MM.1S (cell line): ENCODE data around the gene MSANTD2.
A peak's percentile ranks its signal among the peaks of the same experiment; 100 is the strongest.

Source experiments
- DNase-seq: peaks from one replicate; pipeline ENCODE4 v3.0.0-alpha.2; 2015
- H2AFZ ChIP-seq: fragments of 300-600 bp; sonication (generic); 2 replicates; pipeline ENCODE4 v1.6.0; 2016; ENCODE audit warnings: antibody characterized with exemption, low read length
- H3F3A ChIP-seq: fragments of 300-600 bp; sonication (generic); 2 replicates; pipeline ENCODE4 v1.6.1; 2016; ENCODE audit warnings: mild to moderate bottlenecking, antibody characterized with exemption, low read length, moderate library complexity, mixed read lengths; ENCODE audit not compliant: insufficient read depth
- H3K27ac ChIP-seq: fragments of 300-600 bp; sonication (generic); 2 replicates; pipeline ENCODE4 v1.5.1; 2016; ENCODE audit warnings: mild to moderate bottlenecking, low read length
- H3K27me3 ChIP-seq: fragments of 300-600 bp; sonication (generic); replicated peaks from 2 replicates; pipeline ENCODE4 v1.6.0; 2016; ENCODE audit warnings: low read length; ENCODE audit not compliant: insufficient read depth
- H3K36me3 ChIP-seq: fragments of 300-600 bp; sonication (generic); replicated peaks from 2 replicates; pipeline ENCODE4 v1.6.1; 2016; ENCODE audit warnings: mild to moderate bottlenecking, low read length, mixed read lengths; ENCODE audit not compliant: insufficient read depth
- H3K4me1 ChIP-seq: fragments of 300-600 bp; sonication (generic); 2 replicates; pipeline ENCODE4 v1.6.1; 2016; ENCODE audit warnings: low read length, mixed read lengths
- H3K4me2 ChIP-seq: fragments of 300-600 bp; sonication (generic); 2 replicates; pipeline ENCODE4 v1.6.0; 2016; ENCODE audit warnings: low read depth, low read length
- H3K4me3 ChIP-seq: fragments of 300-600 bp; sonication (generic); 2 replicates; pipeline ENCODE4 v1.5.1; 2016; ENCODE audit warnings: low read length, mixed read lengths
- H3K79me2 ChIP-seq: fragments of 300-600 bp; sonication (generic); 2 replicates; pipeline ENCODE4 v1.6.1; 2016; ENCODE audit warnings: mixed run types, low read length, mixed read lengths
- H3K9ac ChIP-seq: fragments of 300-600 bp; sonication (generic); 2 replicates; pipeline ENCODE4 v1.6.1; 2016; ENCODE audit warnings: low read length, mixed read lengths
- H3K9me2 ChIP-seq: fragments of 300-600 bp; sonication (generic); replicated peaks from 2 replicates; pipeline ENCODE4 v1.6.1; 2016; ENCODE audit warnings: mild to moderate bottlenecking, low read length, mixed read lengths; ENCODE audit not compliant: insufficient read depth
- H3K9me3 ChIP-seq: fragments of 300-600 bp; sonication (generic); replicated peaks from 2 replicates; pipeline ENCODE4 v1.6.1; 2016; ENCODE audit warnings: mild to moderate bottlenecking, low read length, mixed read lengths; ENCODE audit not compliant: insufficient read depth
- H4K20me1 ChIP-seq: fragments of 300-600 bp; sonication (generic); 2 replicates; pipeline ENCODE4 v1.6.1; 2016; ENCODE audit warnings: mild to moderate bottlenecking, low read length, moderate library complexity, mixed read lengths; ENCODE audit not compliant: insufficient read depth
- CTCF ChIP-seq: fragments of 300-600 bp; sonication (generic); IDR thresholded peaks from 2 replicates; pipeline ENCODE4 v1.5.1; 2016; ENCODE audit warnings: antibody characterized with exemption, low read length, mixed read lengths
- EZH2 ChIP-seq: fragments of 300-600 bp; sonication (generic); optimal IDR thresholded peaks from 2 replicates; pipeline ENCODE3; 2017; ENCODE audit warnings: low read depth, mild to moderate bottlenecking, antibody characterized with exemption, low read length, mixed read lengths
- EZH2phosphoT487 ChIP-seq: fragments of 300-600 bp; sonication (generic); IDR thresholded peaks from 2 replicates; pipeline ENCODE4 v1.6.1; 2018; ENCODE audit warnings: antibody characterized with exemption, low read length

MSANTD2 gene

DNA sequence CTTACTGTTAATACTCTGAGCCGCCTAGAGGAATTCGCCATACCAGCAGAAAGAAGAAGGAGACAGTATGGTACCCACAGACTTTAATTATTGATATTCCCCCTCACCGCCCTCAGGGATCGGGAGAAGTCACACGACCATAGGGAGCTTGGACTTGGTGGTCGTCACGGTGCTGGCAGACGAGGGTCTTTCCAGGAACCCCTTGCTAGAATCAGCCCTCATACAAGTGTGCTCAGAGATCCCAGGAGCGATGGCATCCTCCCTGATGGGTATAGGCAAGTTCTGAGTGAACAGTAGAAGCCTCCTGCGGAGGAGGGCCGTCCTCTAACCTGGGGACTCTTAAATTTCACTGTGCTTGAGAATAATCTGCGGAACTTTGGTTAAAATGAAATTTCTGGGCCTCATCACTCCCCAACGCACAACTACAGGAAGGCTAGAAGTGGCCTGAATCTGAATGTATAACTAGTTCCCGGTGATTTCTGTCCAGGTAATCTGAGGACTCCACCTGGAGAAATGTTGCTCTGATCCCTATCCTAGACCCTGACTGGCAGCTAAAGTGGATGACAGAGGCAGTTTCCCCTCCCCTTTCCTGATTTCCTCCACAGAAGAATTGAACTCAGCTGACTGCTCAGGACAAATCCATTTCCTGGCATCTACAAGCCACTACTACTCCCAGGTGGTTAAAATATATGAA lies 52.7 kb downstream of the MSANTD2 start:
- H2AFZ ChIP-seq: 0 out of 2 replicates have a peak overlapping the region, but pooled peaks have one; percentile 45
- H4K20me1 ChIP-seq: no peaks in the 10 kb centered on the region
- peak overlapping the region; percentile 51 for H3K4me2 ChIP-seq
- 0 out of 2 replicates have a peak overlapping the region, but pooled peaks have one; percentile 12 for H3K4me3 ChIP-seq
- no peaks in the 10 kb centered on the region for H3K9me2 ChIP-seq
- no peaks in the 10 kb centered on the region for H3K27me3 ChIP-seq
- TF ChIP-seq CTCF (no peak), EZH2phosphoT487 (no peak), EZH2 (no peak)
- H3F3A ChIP-seq: peaks cover 3% of the 10 kb centered on the region; the same call in 1 of the 2 replicates
- no peaks in the 10 kb centered on the region for H3K9me3 ChIP-seq
- peaks cover 13% of the 10 kb centered on the region for H3K4me1 ChIP-seq
- no peak overlapping the region for H3K9ac ChIP-seq
- H3K79me2 ChIP-seq: no peaks in the 10 kb centered on the region
- no peak for DNase-seq
- H3K36me3 ChIP-seq: no peaks in the 10 kb centered on the region
- no peak overlapping the region for H3K27ac ChIP-seq

DNA sequence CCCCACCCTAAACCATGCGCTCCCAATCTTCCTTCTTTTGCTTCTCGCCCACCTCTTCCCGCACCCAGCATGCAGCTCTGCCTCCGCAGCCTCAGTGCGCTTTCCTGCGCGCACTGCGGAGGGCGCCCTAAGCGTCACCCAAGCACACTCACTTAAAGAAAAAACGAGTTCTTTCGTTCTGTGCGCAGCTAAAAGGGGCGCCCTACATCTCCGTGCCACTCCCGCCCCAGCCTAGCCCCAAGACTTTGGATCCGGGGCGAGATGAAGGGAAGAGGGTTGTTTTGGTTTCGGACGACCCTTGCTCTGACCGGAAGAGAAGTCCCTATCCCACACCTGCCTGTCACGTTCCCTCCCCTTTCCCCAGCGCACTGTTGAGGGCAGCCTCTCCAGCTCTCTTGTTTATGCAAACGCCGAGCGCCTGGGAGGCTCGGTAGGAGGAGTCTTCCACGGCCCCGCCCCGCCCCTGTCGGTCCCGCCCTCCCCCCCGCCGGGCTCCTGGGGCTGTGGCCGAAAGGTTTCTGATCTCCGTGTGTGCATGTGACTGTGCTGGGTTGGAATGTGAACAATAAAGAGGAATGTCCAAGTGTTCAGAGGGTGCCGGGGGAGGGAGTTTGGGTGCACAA lies 53.5 kb downstream of the MSANTD2 start:
- peak overlapping the region; percentile 86 for H3K4me3 ChIP-seq
- TF ChIP-seq CTCF (peak; percentile 89), EZH2 (no peak)
- H3F3A ChIP-seq: peaks cover 3% of the 10 kb centered on the region; the same call in 1 of the 2 replicates
- peak; percentile 84 for DNase-seq
- no peaks in the 10 kb centered on the region for H3K27me3 ChIP-seq
- no peaks in the 10 kb centered on the region for H3K9me2 ChIP-seq
- H3K9me3 ChIP-seq: no peaks in the 10 kb centered on the region
- peaks cover 13% of the 10 kb centered on the region for H3K4me1 ChIP-seq
- H2AFZ ChIP-seq: peak overlapping the region; percentile 98
- H3K27ac ChIP-seq: peak overlapping the region; percentile 69; the same call in 1 of the 2 replicates
- H3K9ac ChIP-seq: peak overlapping the region; percentile 56
- no peaks in the 10 kb centered on the region for H4K20me1 ChIP-seq
- no peaks in the 10 kb centered on the region for H3K36me3 ChIP-seq
- H3K4me2 ChIP-seq: peak overlapping the region; percentile 96
- no peaks in the 10 kb centered on the region for H3K79me2 ChIP-seq

DNA sequence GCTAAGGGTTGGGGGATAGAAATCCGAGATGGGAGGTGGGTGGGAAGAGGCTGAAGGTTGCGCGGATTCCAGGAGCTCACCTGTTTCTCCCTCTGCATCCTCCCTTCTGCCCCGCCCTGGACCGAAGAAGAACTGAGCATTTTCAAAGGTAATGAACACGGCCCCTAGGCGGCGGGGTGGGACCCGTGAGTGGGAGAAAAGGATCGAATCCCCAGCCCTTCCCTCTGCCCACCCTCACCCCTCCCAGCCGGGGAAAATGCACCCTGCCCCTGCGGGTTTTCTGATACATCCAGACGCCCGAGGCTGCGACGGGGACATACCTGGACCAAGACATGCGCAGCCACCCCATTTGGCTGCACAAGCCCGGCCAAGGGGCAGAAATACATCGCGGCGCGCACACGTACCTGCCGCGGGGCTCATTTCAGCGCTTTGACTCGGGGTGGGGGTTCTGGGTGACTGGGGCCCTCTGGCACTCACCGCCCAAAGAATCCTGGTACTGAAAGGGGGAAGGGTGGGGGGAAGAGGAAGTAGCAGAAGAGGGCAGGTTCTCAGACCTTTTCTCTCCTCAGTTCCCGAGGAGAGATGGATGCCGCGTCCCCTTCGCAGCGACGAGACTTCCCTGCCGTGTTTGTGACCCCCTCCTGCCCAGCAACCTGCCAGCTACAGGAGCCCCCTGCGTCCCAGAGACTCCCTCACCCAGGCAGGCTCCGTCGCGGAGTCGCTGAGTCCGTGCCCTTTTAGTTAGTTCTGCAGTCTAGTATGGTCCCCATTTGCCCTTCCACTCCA lies 54.2 kb downstream of the MSANTD2 start:
- H3K4me1 ChIP-seq: peaks cover 13% of the 10 kb centered on the region
- no peaks in the 10 kb centered on the region for H3K9me2 ChIP-seq
- no peaks in the 10 kb centered on the region for H4K20me1 ChIP-seq
- no peaks in the 10 kb centered on the region for H3K27me3 ChIP-seq
- no peaks in the 10 kb centered on the region for H3K79me2 ChIP-seq
- peaks cover 3% of the 10 kb centered on the region; the same call in 1 of the 2 replicates for H3F3A ChIP-seq
- H2AFZ ChIP-seq: peak overlapping the region; percentile 98
- H3K4me3 ChIP-seq: peak overlapping the region; percentile 86
- H3K4me2 ChIP-seq: peak overlapping the region; percentile 96
- peak overlapping the region; percentile 56 for H3K9ac ChIP-seq
- H3K9me3 ChIP-seq: no peaks in the 10 kb centered on the region
- peak overlapping the region; percentile 69; the same call in 1 of the 2 replicates for H3K27ac ChIP-seq
- DNase-seq: peak; percentile 62
- H3K36me3 ChIP-seq: no peaks in the 10 kb centered on the region
- TF ChIP-seq CTCF: peak; percentile 49
- no peak for TF ChIP-seq EZH2
